ENCODE results near the gene HCAR3. TPM values are rescaled to one million over a fixed set of nuclear protein-coding genes. Genes with fewer than 3 reads are reported as not detected.
"Not testable (repeated sequence)": the region's sequence is repeated elsewhere in the genome, so short reads cannot be mapped to it uniquely, and the experiment has no call there.

The HCAR3 gene
- total RNA-seq, 2 donors from 2014 or later = 0.09 TPM; not detected in 1

DNA sequence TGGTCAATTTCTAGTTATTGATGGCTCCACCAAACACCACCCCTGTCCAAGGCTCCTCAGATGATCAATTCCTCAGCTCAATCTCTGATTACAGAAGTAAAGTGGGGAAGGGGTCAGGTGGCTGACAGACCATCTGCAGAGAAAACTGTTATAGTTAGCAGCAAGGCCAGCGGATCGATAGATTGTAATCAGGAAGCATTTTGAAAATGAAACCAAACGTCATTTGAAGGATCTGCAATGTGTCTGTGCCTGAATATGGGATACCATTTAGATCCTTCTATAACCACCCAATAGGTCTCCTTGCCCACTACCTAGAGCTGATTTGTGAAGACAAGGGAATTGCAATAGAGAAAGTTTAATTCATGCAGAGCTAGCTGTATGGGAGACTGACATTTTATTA is 25.0 kb downstream of the HCAR3 start:
- Mint-ChIP-seq H3K36me3 (no peaks in the 10 kb centered on the region), H3K27ac (no peak overlapping the region), H3K9me3 (no peaks in the 10 kb centered on the region)
- ATAC-seq (no peak), DNase-seq (ENCODE audit: low spot score in 2 of 2) (no peak)

DNA sequence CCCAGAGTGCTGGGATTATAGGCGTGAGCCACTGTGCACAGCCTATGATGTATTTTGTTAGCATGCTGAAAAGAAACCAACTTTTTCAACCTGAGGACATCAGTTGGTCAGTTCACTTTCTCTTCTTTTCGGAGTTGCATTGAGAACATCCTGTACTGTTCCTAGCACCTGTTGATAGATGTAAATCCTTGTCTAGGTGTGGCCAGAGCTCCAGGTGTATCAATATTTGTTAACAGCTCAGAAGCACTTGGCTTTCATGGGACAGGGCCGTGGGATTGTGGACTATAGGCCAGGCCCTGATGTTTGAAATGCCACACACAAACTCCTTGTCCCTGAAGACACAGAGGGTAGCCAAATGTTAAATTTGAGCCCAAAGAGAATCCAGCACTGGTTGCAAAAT is 28.3 kb downstream of the HCAR3 start:
- DNase-seq (ENCODE audit: low spot score in 2 of 2) (no peak), ATAC-seq (no peak)
- no peaks in the 10 kb centered on the region for H3K9me3 Mint-ChIP-seq
- H3K27ac Mint-ChIP-seq = no peak overlapping the region
- no peaks in the 10 kb centered on the region for H3K36me3 Mint-ChIP-seq

DNA sequence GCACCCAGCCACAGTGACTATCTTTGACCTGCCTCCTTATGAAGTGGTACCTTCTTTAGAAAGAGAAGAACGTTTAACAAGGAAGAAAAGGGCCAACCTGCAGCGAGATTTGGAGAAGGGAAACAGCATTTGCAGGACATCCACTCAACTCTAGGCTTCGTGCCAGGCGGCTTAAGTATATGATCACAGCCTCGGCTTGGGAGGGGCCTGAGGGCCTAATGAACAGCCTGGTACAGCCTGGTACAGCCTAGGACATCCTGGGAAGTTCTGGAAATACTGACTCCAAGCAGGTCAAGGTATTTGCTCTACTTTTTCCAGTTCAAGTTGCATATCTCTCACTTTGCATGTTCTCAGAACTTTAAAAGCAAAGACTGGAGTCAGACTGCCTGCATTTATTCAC is 29.5 kb downstream of the HCAR3 start:
- DNase-seq (ENCODE audit: low spot score in 2 of 2) (no peak), ATAC-seq (no peak)
- no peaks in the 10 kb centered on the region for H3K36me3 Mint-ChIP-seq
- H3K27ac Mint-ChIP-seq = no peak overlapping the region
- H3K9me3 Mint-ChIP-seq = no peaks in the 10 kb centered on the region

GRCh38 chr12:122686538-122686937 is 30.1 kb downstream of the HCAR3 start:
- DNase-seq (ENCODE audit: low spot score in 2 of 2) (no peak), ATAC-seq (no peak)
- H3K27ac Mint-ChIP-seq = no peak overlapping the region
- H3K36me3 Mint-ChIP-seq = no peaks in the 10 kb centered on the region
- no peaks in the 10 kb centered on the region for H3K9me3 Mint-ChIP-seq

DNA sequence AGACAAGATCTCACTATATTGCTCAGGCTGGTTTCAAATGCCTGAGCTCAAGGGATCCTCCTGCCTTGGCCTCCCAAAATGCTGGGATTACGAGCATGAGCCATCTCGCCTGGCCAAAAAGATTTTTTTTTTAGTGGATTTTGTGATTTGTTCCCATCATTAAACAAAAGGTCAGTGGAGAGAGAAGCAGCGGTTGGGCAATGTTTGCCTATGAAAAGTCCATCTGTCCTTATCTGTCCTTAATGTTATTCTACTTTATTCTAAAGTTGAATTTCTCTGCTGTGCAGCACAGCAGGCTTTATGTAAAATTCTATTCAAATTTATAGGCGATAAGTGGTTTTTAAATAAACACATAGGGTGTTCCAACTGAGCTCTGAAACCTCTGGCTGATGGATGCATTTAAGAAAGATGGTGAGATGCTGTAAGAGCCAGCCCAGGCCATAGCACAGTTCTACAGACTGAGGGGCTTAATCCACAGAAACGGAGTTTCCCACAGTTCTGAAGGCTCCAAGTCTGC is 32.3 kb downstream of the HCAR3 start:
- DNase-seq (ENCODE audit: low spot score in 2 of 2) = no peak
- H3K36me3 Mint-ChIP-seq = no peaks in the 10 kb centered on the region
- no peaks in the 10 kb centered on the region for H3K9me3 Mint-ChIP-seq
- H3K27ac Mint-ChIP-seq = no peak overlapping the region
- ATAC-seq = no peak

DNA sequence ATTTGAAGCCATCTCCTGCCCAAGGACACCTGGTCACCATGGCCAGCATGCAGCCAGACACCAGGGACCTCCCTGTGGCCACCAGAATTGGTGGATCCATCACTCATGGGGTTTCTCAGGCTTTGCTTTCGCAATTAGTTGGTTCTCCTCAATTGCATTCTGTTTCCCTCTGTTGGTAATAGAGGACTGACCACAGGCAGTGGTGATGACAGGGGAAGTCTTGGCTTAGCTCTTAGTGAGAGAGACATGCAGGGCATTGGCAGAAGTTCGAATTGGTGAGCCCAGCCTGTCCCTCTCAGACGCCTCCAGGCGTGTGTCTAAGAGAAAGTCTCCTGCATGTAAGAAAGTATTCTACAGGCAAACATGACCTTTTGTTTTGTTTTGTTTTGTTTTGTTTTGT is 34.8 kb downstream of the HCAR3 start:
- DNase-seq (ENCODE audit: low spot score in 2 of 2) (no peak), ATAC-seq (no peak)
- no peaks in the 10 kb centered on the region for H3K9me3 Mint-ChIP-seq
- H3K36me3 Mint-ChIP-seq = no peaks in the 10 kb centered on the region
- no peak overlapping the region for H3K27ac Mint-ChIP-seq

DNA sequence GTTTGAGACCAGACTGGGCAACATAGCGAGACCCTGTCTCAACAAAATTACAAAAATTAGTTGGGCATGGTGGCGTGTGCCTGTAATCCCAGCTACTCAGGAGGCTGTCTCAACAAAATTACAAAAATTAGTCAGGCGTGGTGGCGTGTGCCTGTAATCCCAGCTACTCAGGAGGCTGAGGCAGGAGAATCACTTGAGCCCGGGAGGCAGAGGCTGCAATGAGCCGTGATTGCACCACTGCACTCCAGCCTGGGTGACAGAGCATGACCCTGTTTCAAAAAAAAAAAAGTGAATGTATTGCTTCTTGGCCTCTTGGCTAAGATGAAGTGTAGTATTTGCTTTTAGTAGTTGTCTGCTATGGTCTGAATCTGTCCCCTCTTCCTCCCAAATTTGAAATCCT is 35.6 kb downstream of the HCAR3 start:
- DNase-seq (ENCODE audit: low spot score in 2 of 2); H3K27ac Mint-ChIP-seq; H3K9me3 Mint-ChIP-seq; H3K36me3 Mint-ChIP-seq; ATAC-seq: not testable (repeated sequence)

DNA sequence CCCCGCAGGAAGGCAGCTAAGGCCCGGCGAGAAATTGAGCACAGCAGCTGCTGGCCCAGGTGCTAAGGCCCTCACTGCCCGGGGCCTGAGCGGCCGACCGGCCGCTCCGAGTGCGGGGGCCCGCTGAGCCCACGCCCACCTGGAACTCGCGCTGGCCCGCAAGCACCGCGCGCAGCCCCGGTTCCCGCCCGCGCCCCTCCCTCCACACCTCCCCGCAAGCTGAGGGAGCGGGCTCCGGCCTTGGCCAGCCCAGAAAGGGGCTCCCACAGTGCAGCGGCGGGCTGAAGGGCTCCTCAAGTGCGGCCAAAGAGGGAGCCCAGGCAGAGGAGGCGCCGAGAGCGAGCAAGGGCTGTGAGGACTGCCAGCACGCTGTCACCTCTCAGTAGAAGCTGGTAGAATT is 39.8 kb downstream of the HCAR3 start:
- ATAC-seq; H3K36me3 Mint-ChIP-seq; DNase-seq (ENCODE audit: low spot score in 2 of 2); H3K27ac Mint-ChIP-seq; H3K9me3 Mint-ChIP-seq: not testable (repeated sequence)

DNA sequence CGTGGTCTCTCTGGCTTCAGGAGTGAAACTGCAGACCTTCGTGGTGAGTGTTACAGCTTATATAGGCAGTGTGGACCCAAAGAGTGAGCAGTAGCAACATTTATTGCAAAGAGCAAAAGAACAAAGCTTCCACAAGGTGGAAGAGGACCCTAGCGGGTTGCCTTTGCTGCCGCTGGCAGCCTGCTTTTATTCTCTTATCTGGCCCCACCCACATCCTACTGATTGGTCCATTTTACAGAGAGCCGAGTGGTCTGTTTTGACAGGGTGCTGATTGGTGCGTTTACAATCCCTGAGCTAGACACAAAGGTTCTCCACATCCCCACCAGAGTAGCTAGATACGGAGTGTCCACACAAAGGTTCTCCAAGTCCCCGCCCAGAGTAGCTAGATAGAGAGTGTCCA is 40.6 kb downstream of the HCAR3 start:
- not testable (repeated sequence) for H3K36me3 Mint-ChIP-seq; DNase-seq (ENCODE audit: low spot score in 2 of 2); H3K9me3 Mint-ChIP-seq; ATAC-seq
- H3K27ac Mint-ChIP-seq = peak overlapping the region in 1 of 2 donors; percentile 36

GRCh38 chr12:122672515-122672914 is 44.1 kb downstream of the HCAR3 start:
- Mint-ChIP-seq H3K27ac (no peak overlapping the region), H3K36me3 (no peaks in the 10 kb centered on the region), H3K9me3 (no peaks in the 10 kb centered on the region)
- ATAC-seq = no peak
- DNase-seq (ENCODE audit: low spot score in 2 of 2) = no peak

DNA sequence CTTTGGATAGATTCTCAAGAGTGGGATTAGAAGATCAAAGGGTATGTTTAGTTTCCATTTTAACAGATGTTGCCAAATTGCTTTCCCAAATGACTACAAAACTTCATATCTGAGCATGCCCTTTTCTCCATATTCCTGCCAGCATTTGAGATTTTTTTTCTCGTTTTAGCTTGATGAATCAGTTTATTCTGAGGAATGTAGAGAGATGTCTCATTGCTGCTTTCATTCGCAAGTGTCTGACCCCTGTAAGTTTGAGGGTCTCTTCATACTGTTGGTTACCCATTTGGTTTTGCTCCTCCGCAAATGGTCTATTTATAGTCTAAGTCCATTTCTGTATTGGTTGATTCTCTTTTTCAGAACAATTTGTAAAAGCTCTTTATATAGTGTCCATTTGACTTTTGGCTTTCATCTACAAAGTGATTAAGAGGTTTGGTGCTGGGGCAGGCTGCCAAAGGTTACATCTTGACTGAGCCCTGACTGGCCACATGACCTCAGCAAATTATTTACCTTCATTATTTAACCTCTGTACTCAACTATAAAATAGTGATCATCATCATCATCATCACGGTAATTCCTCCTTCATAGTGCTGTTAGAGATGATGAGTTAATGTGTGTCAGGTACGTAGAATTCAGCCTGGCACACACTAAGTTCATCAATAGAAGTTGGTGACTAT is 47.1 kb downstream of the HCAR3 start:
- H3K36me3 Mint-ChIP-seq = no peaks in the 10 kb centered on the region
- ATAC-seq (no peak), DNase-seq (ENCODE audit: low spot score in 2 of 2) (no peak)
- H3K9me3 Mint-ChIP-seq = no peaks in the 10 kb centered on the region
- no peak overlapping the region for H3K27ac Mint-ChIP-seq

GRCh38 chr12:122668268-122668667 is 48.3 kb downstream of the HCAR3 start:
- no peaks in the 10 kb centered on the region for H3K9me3 Mint-ChIP-seq
- DNase-seq (ENCODE audit: low spot score in 2 of 2) (no peak), ATAC-seq (peak in 1 of 2 donors; percentile 58)
- no peak overlapping the region for H3K27ac Mint-ChIP-seq
- no peaks in the 10 kb centered on the region for H3K36me3 Mint-ChIP-seq

DNA sequence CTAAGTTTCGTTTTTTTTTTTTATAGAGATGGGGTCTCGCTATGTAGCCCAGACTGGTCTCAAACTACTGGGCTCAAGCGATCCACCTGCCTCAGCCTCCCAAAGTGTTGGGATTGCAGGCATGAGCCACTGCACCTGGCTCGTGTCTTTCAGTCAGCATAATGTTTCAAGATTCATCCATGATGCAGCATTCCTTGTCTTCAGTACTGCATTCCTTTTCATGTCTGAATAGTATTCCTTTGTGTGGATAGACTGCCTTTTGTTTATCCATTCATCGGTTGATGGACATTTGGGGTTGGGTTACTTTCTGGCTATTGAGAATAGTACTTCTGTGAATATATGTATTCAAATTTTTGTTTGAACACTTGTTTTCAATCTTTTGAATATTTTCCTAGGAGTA is 50.9 kb downstream of the HCAR3 start:
- ATAC-seq = no peak
- no peak for DNase-seq (ENCODE audit: low spot score in 2 of 2)
- H3K36me3 Mint-ChIP-seq = no peaks in the 10 kb centered on the region
- H3K9me3 Mint-ChIP-seq = no peaks in the 10 kb centered on the region
- no peak overlapping the region for H3K27ac Mint-ChIP-seq

DNA sequence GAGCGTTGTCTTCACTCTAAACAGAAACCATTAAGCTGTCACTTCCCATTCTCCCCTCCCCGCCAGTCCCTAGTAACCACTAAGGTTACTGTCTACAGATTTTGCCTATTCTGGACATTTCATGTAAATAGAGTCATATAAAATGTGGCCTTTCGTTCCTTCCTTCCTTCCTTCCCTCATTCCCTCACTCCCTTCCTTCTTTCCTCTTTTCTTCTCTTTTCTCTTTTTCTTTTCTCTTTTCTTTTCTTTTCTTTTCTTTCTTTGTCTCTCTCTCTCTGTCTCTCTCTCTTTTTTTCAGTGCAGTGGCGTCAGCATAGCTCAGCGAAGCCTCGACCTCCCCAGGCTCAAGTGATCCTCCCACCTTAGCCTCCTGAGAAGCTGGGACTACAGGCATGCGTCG is 51.3 kb downstream of the HCAR3 start:
- Mint-ChIP-seq H3K36me3 (no peaks in the 10 kb centered on the region), H3K9me3 (no peaks in the 10 kb centered on the region), H3K27ac (no peak overlapping the region)
- no peak for DNase-seq (ENCODE audit: low spot score in 2 of 2)
- no peak for ATAC-seq

Other genes starting within 250 kb of the HCAR3 start
- gene ZCCHC8, start 215.9 kb downstream of the HCAR3 start, total RNA-seq = 10 to 100 TPM; 36.7 to 46.2 TPM
- gene RSRC2, start 189.9 kb downstream of the HCAR3 start, total RNA-seq = 100 to 1,000 TPM; 115 to 135 TPM
- 100 to 1,000 TPM; 163 to 199 TPM for gene KNTC1, start 189.6 kb downstream of the HCAR3 start, total RNA-seq
- under 1 TPM in 1 of 2 donors, not detected in 1; 0.39 TPM for gene HCAR2, start 13.5 kb downstream of the HCAR3 start, total RNA-seq
- gene HCAR1, start 14.0 kb upstream of the HCAR3 start, total RNA-seq = 1 to 10 TPM in 1 of 2 donors, under 1 TPM in 1; 0.52 to 1.8 TPM
- gene DENR, start 36.0 kb upstream of the HCAR3 start, total RNA-seq = 10 to 100 TPM; 58.6 to 65.0 TPM
- gene CCDC62, start 57.8 kb upstream of the HCAR3 start, total RNA-seq = 1 to 10 TPM in 1 of 2 donors, under 1 TPM in 1; 0.37 to 1.8 TPM
- 10 to 100 TPM; 16.7 to 48.9 TPM for gene HIP1R, start 118.6 kb upstream of the HCAR3 start, total RNA-seq
- 10 to 100 TPM; 10.1 to 11.1 TPM for gene VPS37B, start 179.3 kb upstream of the HCAR3 start, total RNA-seq
- gene ABCB9, start 249.7 kb upstream of the HCAR3 start, total RNA-seq = 1 to 10 TPM; 8.9 to 9.5 TPM

All from activated naive CD4-positive, alpha-beta T cell treated with anti-CD3 and anti-CD28 coated beads, Interleukin-2, amount 50 U/mL, for 72 hours (primary cell).